PC-3 (cell line): ENCODE data around the gene TOPORS.

ENCODE experiments used
- CTCF ChIP-seq: fragments of 300-600 bp; sonication (generic); conservative IDR thresholded peaks from 2 replicates; pipeline ENCODE4 v1.5.1; 2017; ENCODE audit warnings: antibody characterized with exemption, low read depth, mild to moderate bottlenecking, low read length
- EZH2phosphoT487 ChIP-seq: fragments of 300-600 bp; sonication (generic); IDR thresholded peaks from 2 replicates; pipeline ENCODE4 v1.6.1; 2018; ENCODE audit warnings: mild to moderate bottlenecking, antibody characterized with exemption, low read length, borderline replicate concordance

DNA sequence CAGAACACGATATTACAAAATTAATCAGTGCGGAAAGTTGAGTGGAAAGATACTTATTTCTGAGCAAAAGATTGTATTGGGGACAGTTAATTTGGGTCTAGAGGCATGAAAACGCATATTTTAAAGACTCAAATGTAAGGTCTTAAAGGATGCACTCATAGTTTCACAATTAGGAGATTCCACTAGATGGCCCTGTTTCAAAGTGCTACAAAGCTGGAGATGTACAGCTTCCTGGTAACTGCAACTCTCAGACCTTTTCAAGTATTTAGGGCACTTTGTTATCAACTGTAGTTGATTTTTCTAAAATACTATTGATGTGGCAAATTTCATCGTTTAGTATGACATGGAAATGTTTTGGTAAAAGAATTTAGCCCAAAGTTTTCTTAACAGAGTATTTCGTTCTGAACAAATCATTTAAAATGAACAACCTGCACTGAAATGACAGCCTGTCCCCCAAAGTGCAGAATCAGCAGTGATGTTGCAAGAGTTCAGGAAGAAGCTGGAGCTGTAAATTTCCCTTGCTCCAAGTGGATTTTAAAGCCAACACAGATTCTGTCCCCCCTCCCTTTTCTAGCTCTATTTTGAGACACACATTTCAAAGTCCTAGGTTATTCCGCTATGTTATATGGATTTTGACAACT, 36.8 kb upstream of the TOPORS start:
- TF ChIP-seq EZH2phosphoT487 = no peak
- peak; percentile 75 for TF ChIP-seq CTCF
